WTC11 (cell line): Measurements from ENCODE around the gene BAG1. TPM values are rescaled to one million over a fixed set of nuclear protein-coding genes. Genes with fewer than 3 reads are reported as not detected.

ENCODE experiments used
- ATAC-seq: fragments of 200-7000 bp; cut with Tn5 transposase; 2 replicates; pipeline ENCODE4 v1.10.0; 2021; ENCODE audit warnings: mild to moderate bottlenecking, moderate library complexity
- CTCF ChIA-PET: fragments of 300-600 bp; sonication (Branson Sonifier 250); formaldehyde crosslinking; loops from one replicate; lab custom pipeline; 2021; ENCODE audit warnings: antibody characterized with exemption; lab: Charles Lee
- POLR2A ChIA-PET: fragments of 350-600 bp; sonication (Branson Sonifier 250); formaldehyde crosslinking; loops from one replicate; lab custom pipeline; 2021; ENCODE audit warnings: antibody characterized with exemption; lab: Charles Lee
- DNase-seq: peaks from one replicate; pipeline ENCODE4 v3.0.0; 2021; ENCODE audit warnings: low spot score
- H3K27ac Mint-ChIP-seq: 2 replicates; pipeline ENCODE4 v1.8.0; 2021; ENCODE audit warnings: mixed read lengths
- H3K27me3 Mint-ChIP-seq: 2 replicates; pipeline ENCODE4 v1.8.0; 2021; ENCODE audit warnings: low read depth, mild to moderate bottlenecking, moderate library complexity, mixed read lengths
- H3K36me3 Mint-ChIP-seq: 2 replicates; pipeline ENCODE4 v1.8.0; 2021; ENCODE audit warnings: mixed read lengths
- H3K4me1 Mint-ChIP-seq: 2 replicates; pipeline ENCODE4 v1.8.0; 2022; ENCODE audit warnings: mixed read lengths
- H3K4me3 Mint-ChIP-seq: 2 replicates; pipeline ENCODE4 v1.8.0; 2021; ENCODE audit warnings: mild to moderate bottlenecking, moderate library complexity, mixed read lengths
- H3K9me3 Mint-ChIP-seq: 2 replicates; pipeline ENCODE4 v1.8.0; 2021; ENCODE audit warnings: mixed read lengths
- ATF1 ChIP-seq: sonication (generic); formaldehyde crosslinking; IDR thresholded peaks from 2 replicates; pipeline ENCODE4 v1.8.1; 2023; ENCODE audit warnings: mild to moderate bottlenecking, moderate library complexity, missing genetic modification reagents
- CBFB ChIP-seq: sonication (generic); formaldehyde crosslinking; IDR thresholded peaks from 2 replicates; pipeline ENCODE4 v1.8.1; 2022; ENCODE audit warnings: mild to moderate bottlenecking, low read depth, missing genetic modification reagents
- ESRRA ChIP-seq: sonication (generic); formaldehyde crosslinking; IDR thresholded peaks from 2 replicates; pipeline ENCODE4 v1.8.1; 2022; ENCODE audit warnings: mild to moderate bottlenecking, missing genetic modification reagents, borderline replicate concordance
- FOXP1 ChIP-seq: sonication (generic); formaldehyde crosslinking; IDR thresholded peaks from 2 replicates; pipeline ENCODE4 v1.8.0; 2022; ENCODE audit warnings: missing genetic modification reagents, mild to moderate bottlenecking, moderate library complexity, borderline replicate concordance
- GABPB1 ChIP-seq: sonication (generic); formaldehyde crosslinking; IDR thresholded peaks from 2 replicates; pipeline ENCODE4 v1.8.1; 2023; ENCODE audit warnings: mild to moderate bottlenecking, missing genetic modification reagents
- HMGA2 ChIP-seq: fragments of 250-450 bp; sonication (Bioruptor Pico); IDR thresholded peaks from 2 replicates; pipeline ENCODE4 v1.4.0; 2021; ENCODE audit warnings: mild to moderate bottlenecking, moderate library complexity
- IRF2 ChIP-seq: sonication (generic); formaldehyde crosslinking; IDR thresholded peaks from 2 replicates; pipeline ENCODE4 v1.8.0; 2022; ENCODE audit warnings: low read depth, missing genetic modification reagents, borderline replicate concordance
- NR3C1 ChIP-seq: sonication (generic); formaldehyde crosslinking; conservative IDR thresholded peaks from 2 replicates; pipeline ENCODE4 v1.8.1; 2023; ENCODE audit warnings: low read depth, mild to moderate bottlenecking, missing genetic modification reagents
- ZNF532 ChIP-seq: fragments of 250-450 bp; sonication (Bioruptor Pico); IDR thresholded peaks from 2 replicates; pipeline ENCODE4 v1.9.0; 2021; ENCODE audit warnings: mild to moderate bottlenecking, borderline replicate concordance
- total RNA-seq: library from RNA; stranded (reverse); gene quantifications from 3 replicates; pipeline ENCODE4 v1.2.3, GENCODE V29; 2021
- TF ChIP-seq, protein P1 (sequence below): fragments of 250-450 bp; sonication (Bioruptor Pico); IDR thresholded peaks from 2 replicates; pipeline ENCODE4 v2.1.2; 2022; ENCODE audit warnings: mild to moderate bottlenecking, moderate library complexity
- TF ChIP-seq, protein P2 (sequence below): sonication (generic); formaldehyde crosslinking; IDR thresholded peaks from 2 replicates; pipeline ENCODE4 v1.8.1; 2023; ENCODE audit warnings: mild to moderate bottlenecking, missing genetic modification reagents, moderate library complexity
- TF ChIP-seq, protein P3 (sequence below): sonication (generic); formaldehyde crosslinking; IDR thresholded peaks from 2 replicates; pipeline ENCODE4 v1.8.0; 2022; ENCODE audit warnings: mild to moderate bottlenecking, missing genetic modification reagents

Gene BAG1
- total RNA-seq, 1 experiment from 2014 or later, result 52.9 TPM

- H3K27ac Mint-ChIP-seq, result peak overlapping the region; percentile 1; the same call in 1 of the 2 replicates
- POLR2A ChIA-PET, result no interaction called here
Measured at GRCh38 chr9:33294670-33295432, 30.3 kb upstream of the BAG1 start.

GRCh38 chr9:33293782-33294181 is 29.3 kb upstream of the BAG1 start:
- H3K4me1 Mint-ChIP-seq, result peaks cover 14% of the 10 kb centered on the region
- TF ChIP-seq ZNF532 (CRISPR knock-in tag), result no peak
- peak; percentile 61; the same call in 1 of the 2 replicates for TF ChIP-seq GABPB1
- TF ChIP-seq, all 79 proteins: peak for 1
- Mint-ChIP-seq H3K36me3 (peaks cover 42% of the 10 kb centered on the region), H3K27me3 (no peaks in the 10 kb centered on the region), H3K27ac (0 out of 2 replicates have a peak overlapping the region, but pooled peaks have one; percentile 11), H3K9me3 (no peaks in the 10 kb centered on the region), H3K4me3 (no peak overlapping the region)
- no peak for DNase-seq
- no peak for ATAC-seq
- CTCF ChIA-PET, result no interaction called here
- POLR2A ChIA-PET, result no interaction called here

More at GRCh38 chr9:33294670-33295432, 30.3 kb upstream of the BAG1 start:
- Mint-ChIP-seq H3K4me1 (peaks cover 14% of the 10 kb centered on the region), H3K4me3 (no peak overlapping the region), H3K27me3 (no peaks in the 10 kb centered on the region), H3K36me3 (peaks cover 51% of the 10 kb centered on the region), H3K9me3 (no peaks in the 10 kb centered on the region)
- ATAC-seq (no peak), DNase-seq (no peak)
- TF ChIP-seq ATF1 (CRISPR knock-in tag) (no peak), CBFB (CRISPR knock-in tag) (no peak), IRF2 (no peak)
- TF ChIP-seq, protein P1, sequence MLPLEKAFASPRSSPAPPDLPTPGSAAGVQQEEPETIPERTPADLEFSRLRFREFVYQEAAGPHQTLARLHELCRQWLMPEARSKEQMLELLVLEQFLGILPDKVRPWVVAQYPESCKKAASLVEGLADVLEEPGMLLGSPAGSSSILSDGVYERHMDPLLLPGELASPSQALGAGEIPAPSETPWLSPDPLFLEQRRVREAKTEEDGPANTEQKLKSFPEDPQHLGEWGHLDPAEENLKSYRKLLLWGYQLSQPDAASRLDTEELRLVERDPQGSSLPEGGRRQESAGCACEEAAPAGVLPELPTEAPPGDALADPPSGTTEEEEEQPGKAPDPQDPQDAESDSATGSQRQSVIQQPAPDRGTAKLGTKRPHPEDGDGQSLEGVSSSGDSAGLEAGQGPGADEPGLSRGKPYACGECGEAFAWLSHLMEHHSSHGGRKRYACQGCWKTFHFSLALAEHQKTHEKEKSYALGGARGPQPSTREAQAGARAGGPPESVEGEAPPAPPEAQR, result no peak
- CTCF ChIA-PET, result no interaction called here

GRCh38 chr9:33291901-33292300 is 27.4 kb upstream of the BAG1 start:
- POLR2A ChIA-PET, result no interaction called here
- peak overlapping the region; percentile 16; the same call in 1 of the 2 replicates for H3K27ac Mint-ChIP-seq
- ATAC-seq, result no peak
- TF ChIP-seq, protein P2, sequence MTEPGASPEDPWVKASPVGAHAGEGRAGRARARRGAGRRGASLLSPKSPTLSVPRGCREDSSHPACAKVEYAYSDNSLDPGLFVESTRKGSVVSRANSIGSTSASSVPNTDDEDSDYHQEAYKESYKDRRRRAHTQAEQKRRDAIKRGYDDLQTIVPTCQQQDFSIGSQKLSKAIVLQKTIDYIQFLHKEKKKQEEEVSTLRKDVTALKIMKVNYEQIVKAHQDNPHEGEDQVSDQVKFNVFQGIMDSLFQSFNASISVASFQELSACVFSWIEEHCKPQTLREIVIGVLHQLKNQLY (CRISPR knock-in tag), result no peak
- TF ChIP-seq FOXP1 (CRISPR knock-in tag), result no peak
- TF ChIP-seq HMGA2 (CRISPR knock-in tag), result no peak
- no peak for TF ChIP-seq NR3C1
- H3K9me3 Mint-ChIP-seq, result no peaks in the 10 kb centered on the region
- peak overlapping the region; percentile 99 for H3K4me3 Mint-ChIP-seq
- no peak for DNase-seq
- CTCF ChIA-PET, result no interaction called here
- peaks cover 14% of the 10 kb centered on the region for H3K4me1 Mint-ChIP-seq
- peaks cover 23% of the 10 kb centered on the region for H3K36me3 Mint-ChIP-seq
- H3K27me3 Mint-ChIP-seq, result no peaks in the 10 kb centered on the region

DNA sequence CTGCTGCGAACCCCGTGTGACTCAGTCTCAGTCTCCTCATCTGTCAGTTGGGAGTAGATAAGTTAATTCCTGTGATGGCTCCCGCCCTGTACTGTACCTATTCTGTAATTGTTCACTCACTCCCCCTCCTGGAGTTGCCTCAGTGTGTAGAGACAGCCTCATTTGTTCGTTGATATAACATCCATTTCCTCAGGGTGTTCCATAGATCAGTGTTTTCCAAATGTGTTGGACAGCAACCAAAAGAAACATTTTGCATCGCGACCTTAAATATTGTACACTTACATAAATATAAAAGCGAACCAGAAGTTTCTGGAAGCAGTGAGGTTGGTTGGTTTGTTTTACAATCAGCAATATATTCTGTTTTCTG is 26.5 kb upstream of the BAG1 start:
- Mint-ChIP-seq H3K27me3 (no peaks in the 10 kb centered on the region), H3K9me3 (no peaks in the 10 kb centered on the region)
- CTCF ChIA-PET, result interaction anchor here (1.0 to 1.7 kb wide), 2 partner anchors 124 to 233 kb away, joined by 5 to 6 read pairs; partner anchors contain the start of gene ANKRD18B
- no peak for TF ChIP-seq ESRRA
- TF ChIP-seq, protein P3, sequence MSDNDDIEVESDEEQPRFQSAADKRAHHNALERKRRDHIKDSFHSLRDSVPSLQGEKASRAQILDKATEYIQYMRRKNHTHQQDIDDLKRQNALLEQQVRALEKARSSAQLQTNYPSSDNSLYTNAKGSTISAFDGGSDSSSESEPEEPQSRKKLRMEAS (CRISPR knock-in tag), result no peak
- TF ChIP-seq, all 79 proteins: peak for 0
- H3K4me1 Mint-ChIP-seq, result peaks cover 14% of the 10 kb centered on the region
- H3K27ac Mint-ChIP-seq, result peak overlapping the region; percentile 99
- DNase-seq (no peak), ATAC-seq (no peak)
- peak overlapping the region; percentile 99 for H3K4me3 Mint-ChIP-seq
- peaks cover 14% of the 10 kb centered on the region for H3K36me3 Mint-ChIP-seq
- POLR2A ChIA-PET, result interaction anchor here (0.6 to 1.4 kb wide), 5 partner anchors 12 to 183 kb away, joined by 3 to 13 read pairs (median 3); partner anchors contain the start of genes BAG1, CHMP5 and NOL6
